GM21367 (cell line): ENCODE measurements around the gene NNT.
A peak's percentile ranks its signal among the peaks of the same experiment; 100 is the strongest.
"Not testable (repeated sequence)": the region's sequence is repeated elsewhere in the genome, so short reads cannot be mapped to it uniquely, and the experiment has no call there.

ENCODE experiments used
- ATAC-seq: cut with Tn5 transposase; IDR thresholded peaks from one replicate; pipeline ENCODE4 v1.9.1; 2021; ENCODE audit not compliant: unreplicated experiment

The NNT gene

DNA sequence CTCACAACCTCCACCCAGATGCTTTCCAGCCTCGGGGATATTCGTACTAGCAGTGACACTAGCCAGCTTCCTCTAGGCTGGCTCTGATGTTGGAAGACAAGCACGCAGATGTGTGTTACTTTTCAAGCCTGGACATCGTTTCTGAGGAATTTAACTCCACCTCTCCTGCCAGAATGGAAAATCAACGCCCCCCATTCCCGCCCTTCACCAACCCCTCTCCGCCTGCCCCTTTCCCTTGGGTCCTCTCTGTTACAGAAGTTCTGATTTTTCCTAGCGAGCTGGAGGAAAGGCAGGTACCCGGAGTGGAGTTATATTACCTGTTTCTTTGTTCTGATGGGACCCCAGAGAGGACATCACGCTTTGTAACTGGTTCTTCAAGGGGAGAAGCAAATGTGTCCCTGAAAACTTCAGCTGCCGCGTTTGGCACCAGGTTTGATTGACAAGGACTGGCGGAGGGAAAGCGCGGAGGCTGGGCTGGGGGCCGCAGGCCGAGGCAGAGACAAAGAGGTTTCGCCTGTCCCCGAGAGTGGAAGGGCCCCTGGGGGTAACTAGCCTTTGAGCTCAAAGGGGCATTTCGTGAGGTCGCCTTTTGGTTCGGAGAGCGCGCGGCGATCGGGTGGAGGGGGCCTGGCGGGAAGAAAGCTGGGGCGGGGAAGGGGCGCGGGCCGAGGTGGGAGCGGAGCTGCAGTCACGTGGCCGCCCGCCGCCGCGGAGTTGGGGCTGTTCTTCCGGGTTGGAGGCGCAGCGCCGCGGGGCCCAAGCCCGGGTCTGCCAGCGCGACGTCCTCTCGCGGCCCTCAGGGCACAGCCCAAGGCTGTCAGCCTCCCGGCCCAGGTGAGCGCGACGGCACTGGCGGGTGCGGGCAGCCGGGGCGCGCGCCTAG is at the start of gene NNT:
Gene NNT, plus strand, starts transcription at position 720 of the 883 bp plus-strand sequence. CDS start 6,016 bp downstream, outside the sequence.
- peak; percentile 76 for ATAC-seq

DNA sequence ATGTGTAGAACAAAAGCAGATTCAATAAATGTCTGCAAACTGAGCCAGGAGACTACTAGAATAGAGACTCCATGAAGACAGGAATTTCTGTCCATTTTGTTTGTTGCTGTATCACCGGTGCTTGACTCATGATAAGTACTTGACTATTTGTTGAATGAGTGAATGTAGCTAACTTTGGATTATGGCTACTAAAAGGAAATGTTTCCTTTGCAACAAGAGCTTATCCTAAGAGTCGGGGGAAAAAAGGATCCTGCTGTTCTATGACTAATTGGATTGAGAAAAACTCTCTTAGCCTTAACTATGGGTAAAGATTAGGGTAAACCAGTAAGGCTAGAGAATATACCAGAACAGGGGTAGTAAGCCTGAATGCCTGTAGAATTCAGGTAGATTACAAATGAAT is 49.6 kb upstream of the NNT start:
- no peak for ATAC-seq

DNA sequence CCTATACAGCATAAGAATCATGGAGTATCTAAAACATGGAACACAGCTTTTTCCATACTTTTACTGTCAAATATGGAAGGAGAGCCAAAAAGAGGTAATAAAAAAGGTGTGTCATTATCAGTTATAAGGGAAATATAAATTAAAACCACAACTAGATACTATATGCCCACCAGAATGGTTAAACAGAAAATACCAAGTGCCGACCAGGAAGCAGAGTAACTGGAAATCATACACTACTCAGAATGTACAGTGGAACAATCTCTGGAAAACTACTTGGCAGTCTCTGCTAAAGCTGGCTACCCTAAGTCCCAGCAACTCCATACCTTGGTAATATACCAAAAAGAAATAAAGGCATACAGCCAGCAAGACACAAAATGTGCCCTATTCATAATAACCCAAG is 48.5 kb upstream of the NNT start:
- ATAC-seq = no peak

DNA sequence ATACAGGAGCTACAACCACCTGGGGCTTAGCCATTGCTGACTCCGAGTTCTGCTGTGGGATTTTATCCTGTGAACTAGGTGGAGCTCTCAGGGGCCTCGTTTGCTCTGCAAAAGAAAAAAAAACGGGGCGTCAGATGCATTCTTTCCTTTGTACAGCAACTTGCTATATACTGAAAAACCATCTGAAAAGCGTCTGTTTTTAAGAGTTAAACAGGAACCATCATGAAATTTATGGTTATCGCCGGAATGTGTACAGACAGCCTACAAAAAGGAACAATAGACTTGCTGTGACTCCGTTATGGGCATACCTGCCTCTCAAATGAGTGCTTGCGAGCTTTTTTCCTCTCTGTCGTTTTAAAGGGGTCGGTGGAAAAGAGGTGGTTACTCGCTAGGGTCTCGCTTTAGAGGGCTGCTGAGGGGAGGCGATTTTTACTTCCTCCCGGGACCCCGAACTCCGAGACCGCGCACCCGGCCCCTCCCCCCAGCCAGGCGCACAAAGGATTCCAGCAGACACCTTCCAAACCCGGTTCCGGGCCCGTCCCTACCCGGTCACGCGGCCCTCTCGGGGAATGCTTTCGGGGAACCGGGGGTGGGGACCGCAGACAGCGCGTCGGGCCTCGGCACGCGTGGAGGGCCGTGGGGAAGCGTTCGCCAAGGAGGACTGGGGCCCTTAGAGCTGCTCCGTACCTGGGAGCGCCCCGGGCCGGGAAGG is 46.9 kb upstream of the NNT start:
- peak; percentile 13 for ATAC-seq

DNA sequence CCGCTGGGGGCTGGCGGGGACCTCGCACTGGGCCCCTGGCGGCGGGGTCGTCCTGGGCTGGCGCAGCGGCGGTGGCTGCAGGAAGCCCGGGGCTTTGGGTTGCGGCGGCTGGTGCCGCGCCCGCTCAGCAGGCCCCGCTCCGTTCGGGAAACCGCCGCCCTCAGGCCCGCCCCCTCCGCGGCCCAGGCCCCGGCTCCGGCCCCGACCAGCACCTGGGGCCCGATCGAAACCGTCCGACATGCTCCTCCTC is 46.4 kb upstream of the NNT start:
- ATAC-seq = peak; percentile 86

DNA sequence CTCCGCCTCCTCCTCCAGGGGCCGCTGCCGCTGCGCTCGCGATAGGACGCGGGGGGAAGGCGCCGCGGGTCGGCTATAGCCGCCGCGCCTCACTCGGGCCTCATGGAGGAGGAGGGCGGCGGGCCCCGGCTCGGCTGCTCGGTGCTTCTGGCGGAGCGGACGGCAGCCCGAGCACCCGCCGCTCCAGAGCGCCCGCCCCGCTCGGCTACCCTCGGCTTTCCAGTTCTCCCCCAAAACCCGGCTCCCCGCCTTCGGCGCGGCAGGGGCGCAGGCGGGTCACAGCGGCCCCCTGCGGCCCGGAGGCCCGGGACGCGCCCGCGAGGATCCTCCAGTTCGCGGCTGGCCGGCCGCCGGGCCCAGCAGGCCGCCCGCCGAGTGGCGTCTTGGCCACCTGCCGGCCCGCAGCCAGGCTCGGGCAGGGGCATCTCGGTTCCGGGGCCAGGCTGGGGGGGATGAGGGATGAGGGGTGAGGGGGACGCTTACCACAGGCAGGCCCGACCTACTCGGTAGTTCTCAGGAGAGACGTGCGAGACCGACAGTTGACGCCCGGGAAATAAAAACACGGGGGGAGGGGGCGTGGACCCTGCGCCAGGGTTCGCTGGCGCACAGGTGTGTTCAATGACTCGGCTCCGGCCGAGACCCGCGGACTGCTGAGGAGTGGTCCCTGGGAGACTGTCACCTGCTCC is 46.0 kb upstream of the NNT start, which contains the start of gene PAIP1:
Gene PAIP1, minus strand, starts transcription at position 221 of the 686 bp plus-strand sequence. CDS start 231 bp downstream, outside the sequence.
- peak; percentile 64 for ATAC-seq

- no peak for ATAC-seq
Observed at GRCh38 chr5:43560128-43560527, 42.9 kb upstream of the NNT start.

DNA sequence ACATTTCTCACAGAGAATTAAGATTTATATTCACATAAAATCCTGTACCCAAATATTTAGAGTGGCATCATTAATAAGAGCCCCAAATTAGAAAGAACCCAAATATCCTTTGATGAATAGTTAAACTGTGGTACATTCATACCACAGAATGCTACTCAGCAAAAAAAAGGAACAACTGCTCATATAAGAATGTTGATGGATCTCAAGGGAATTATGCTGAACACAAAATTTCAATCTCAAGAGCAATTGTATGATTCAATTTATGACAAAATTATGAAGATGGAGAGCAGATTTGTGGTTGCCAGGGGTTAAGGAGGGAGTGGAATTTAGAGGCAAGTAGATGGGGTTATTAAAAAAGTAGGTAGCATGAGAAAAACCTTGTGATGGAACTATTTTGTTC is 41.6 kb upstream of the NNT start:
- no peak for ATAC-seq

- ATAC-seq = no peak
Observed at GRCh38 chr5:43563321-43563720, 39.7 kb upstream of the NNT start.

GRCh38 chr5:43564289-43564850 is 38.6 kb upstream of the NNT start:
- ATAC-seq = no peak

GRCh38 chr5:43565043-43565442 is 37.9 kb upstream of the NNT start:
- ATAC-seq = no peak

DNA sequence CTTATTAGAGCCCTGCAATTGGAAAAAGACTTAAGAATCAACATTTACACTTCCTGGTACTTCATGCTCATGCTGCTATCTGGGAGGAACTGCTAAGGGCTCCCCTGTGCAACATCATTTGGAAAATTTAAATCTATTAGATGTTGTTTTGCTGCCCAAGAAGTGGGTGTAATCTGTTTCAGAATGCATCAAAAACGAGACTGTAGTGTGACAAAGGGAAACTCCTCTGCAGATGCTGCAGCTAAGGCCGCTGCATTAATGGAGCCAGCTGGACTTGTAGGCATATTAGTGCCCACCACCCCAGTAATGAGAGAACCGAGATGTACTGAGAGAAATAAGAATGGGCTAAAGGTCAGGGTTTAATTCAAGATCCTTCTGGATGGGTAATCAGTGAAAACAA is 35.0 kb upstream of the NNT start:
- no peak for ATAC-seq

DNA sequence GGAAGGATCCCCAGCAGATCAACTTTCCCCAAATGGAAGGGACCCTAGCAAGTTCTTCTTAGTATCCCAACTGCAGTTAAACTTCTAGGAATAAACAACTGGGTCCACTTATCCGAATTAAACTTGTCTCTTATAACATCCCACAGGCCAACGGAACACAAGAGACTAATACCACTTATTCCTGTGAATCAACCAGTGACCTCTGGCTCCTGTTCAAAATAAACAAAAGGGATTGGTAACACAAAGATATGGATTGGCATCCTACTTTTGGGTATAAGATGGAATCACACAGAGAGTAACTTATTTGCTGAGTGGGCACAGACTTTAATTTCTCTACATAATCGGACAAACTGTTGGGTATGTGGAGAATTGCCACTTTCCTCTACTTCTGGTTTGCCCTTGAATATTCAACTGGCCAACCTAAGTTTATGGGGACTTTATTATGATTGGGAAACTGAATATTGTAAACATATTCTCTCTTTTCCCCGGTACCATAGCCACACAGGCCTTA is 33.7 kb upstream of the NNT start:
- ATAC-seq = no peak

DNA sequence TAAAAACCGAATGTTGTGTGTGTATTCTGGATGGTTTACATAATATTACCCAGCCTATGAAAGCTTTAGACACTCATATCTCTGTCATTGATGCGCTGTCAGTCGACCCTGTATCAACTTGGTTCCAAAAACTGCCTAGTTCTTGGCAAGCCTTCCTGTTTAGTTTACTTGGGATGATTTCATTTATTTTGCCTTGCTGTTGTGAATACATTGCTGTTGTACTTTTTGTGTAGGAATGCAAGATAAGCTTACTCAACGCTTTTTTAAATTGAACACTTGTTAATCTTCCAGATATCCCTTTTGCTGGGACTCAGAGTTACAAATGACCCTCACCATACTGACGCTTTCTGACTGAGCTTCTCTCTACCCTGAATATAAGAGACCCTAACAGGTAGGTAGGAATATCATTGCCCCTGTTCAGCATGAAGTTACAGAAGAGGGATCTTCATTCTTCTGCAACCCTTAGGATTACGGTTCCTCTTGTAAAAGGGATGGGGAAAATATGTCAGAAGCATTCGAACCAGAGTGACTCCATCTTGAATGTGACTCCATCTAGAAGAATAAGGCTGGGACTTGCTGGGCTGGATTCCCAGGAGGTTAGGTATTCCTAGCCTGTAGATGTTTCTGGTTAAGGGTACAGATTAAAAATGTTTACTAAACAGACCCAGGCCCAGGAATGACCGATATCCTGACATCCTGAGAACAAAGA is 32.4 kb upstream of the NNT start:
- no peak for ATAC-seq

- ATAC-seq = no peak
Observed at GRCh38 chr5:43571237-43571636, 31.7 kb upstream of the NNT start.

DNA sequence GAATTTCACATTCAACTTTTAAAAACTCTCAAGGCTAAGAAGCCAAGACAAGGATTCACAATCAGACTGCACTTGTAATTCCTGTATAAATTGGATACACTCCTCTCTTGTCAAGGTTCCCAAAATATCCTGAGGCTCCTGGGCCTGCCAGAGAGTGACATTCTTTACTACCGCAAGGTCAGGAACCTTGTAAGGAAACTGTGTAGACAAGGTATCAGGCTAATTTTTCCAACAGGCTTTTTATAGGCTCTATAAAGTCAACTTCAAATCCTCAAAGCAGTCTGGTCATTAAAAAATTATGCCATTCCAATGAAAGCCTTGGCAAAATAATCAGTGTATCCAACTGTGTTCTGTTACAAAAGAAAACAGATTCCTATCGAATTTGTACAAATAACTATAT is 30.6 kb upstream of the NNT start:
- ATAC-seq = no peak

DNA sequence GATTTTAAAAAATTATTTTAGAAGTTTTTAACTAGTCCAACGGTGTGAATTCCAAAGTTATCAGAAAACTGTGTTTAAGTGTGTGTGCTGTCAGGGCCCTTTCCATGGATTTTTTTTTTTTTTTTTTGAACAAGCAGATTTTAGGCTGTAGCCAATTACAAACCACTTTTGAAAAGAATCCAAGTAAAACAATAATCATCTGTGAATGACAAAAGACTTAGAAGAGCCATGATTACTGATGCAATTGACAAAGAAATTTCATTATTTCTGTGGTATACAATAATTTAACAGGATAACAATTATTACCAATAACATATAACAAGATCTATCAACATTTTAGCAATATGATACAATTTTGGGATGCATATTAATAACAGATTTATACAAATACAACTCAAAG is 29.9 kb upstream of the NNT start:
- ATAC-seq = no peak

DNA sequence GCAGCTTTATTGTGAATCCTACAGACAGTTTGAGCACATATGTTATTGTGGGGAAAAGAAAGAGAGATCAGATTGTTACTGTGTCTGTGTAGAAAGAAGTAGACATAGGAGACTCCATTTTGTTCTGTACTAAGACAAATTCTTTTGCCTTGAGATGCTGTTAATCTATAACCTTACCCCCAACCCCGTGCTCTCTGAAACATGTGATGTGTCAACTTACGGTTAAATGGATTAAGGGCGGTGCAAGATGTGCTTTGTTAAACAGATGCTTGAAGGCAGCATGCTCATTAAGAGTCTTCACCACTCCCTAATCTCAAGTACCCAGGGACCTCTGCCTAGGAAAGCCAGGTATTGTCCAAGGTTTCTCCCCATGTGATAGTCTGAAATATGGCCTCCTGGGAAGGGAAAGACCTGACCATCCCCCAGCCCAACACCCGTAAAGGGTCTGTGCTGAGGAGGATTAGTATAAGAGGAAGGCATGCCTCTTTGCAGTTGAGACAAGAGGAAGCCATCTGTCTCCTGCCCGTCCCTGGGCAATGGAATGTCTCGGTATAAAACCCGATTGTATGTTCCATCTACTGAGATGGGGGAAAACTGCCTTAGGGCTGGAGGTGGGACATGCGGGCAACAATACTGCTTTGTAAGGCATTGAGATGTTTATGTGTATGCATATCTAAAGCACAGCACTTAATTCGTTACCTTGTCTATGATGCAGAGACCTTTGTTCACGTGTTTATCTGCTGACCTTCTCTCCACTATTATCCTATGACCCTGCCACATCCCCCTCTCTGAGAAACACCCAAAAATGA is 22.4 kb upstream of the NNT start:
- ATAC-seq = not testable (repeated sequence)

DNA sequence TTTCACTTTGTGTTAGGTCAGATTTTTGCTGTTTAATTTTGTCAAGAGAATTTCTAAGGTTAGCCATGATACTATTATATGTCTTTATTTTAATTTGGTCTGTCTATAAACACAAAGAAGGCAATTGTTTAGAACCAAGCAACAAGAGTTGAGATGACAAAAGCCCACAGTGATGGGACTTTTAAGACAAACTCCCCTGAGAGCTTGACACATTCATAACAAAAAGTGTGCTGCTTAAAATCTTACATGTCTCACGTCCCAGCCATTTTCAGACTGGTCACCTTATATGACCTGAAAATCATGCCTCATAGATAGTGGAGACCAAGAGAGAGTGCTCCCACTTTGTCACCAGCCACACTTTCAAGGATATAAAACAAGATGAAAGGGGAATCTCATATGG is 21.6 kb upstream of the NNT start:
- ATAC-seq = no peak
